RWPE1 (cell line): Measurements from ENCODE around the gene CCDC43.
"Not testable (repeated sequence)": the region's sequence is repeated elsewhere in the genome, so short reads cannot be mapped to it uniquely, and the experiment has no call there.

ENCODE experiments used
- CTCF ChIA-PET: fragments of 350-600 bp; sonication (Branson Sonifier 250); formaldehyde crosslinking; extraction: SDS; loops from one replicate; lab custom pipeline; 2021; lab: Yijun Ruan, JAX
- POLR2A ChIA-PET: fragments of 400-600 bp; formaldehyde crosslinking; extraction: SDS; loops from one replicate; lab custom pipeline; 2020; ENCODE audit warnings: antibody characterized with exemption; ENCODE audit not compliant: low non-redundant PET; lab: Yijun Ruan, JAX
- DNase-seq: peaks from one replicate; pipeline ENCODE4 v3.0.0; 2012; ENCODE audit warnings: low spot score
- H3K27ac ChIP-seq: fragments of 450-650 bp; 2 replicates; pipeline ENCODE4 v1.5.1; 2017
- CTCF ChIP-seq: fragments of 450-650 bp; conservative IDR thresholded peaks from 2 replicates; pipeline ENCODE4 v1.5.1; 2017; ENCODE audit warnings: low read depth, mild to moderate bottlenecking

CCDC43 gene

GRCh38 chr17:44690746-44691306 is 1.2 kb upstream of the CCDC43 start:
- CTCF ChIA-PET = interaction anchor here (0.6 to 1.2 kb wide), 4 partner anchors 14 to 1716 kb away, joined by 3 to 4 read pairs (median 4); no protein-coding TSS in a partner anchor
- peak; percentile 45 for DNase-seq
- TF ChIP-seq CTCF = peak; percentile 44
- H3K27ac ChIP-seq = peak overlapping the region; percentile 93
- POLR2A ChIA-PET = not testable (repeated sequence)

- CTCF ChIA-PET = interaction anchor here (0.6 kb wide), 1 partner anchor 153 kb away, joined by 4 read pairs; no protein-coding TSS in a partner anchor
- no peak for TF ChIP-seq CTCF
- H3K27ac ChIP-seq = peak overlapping the region; percentile 93
- POLR2A ChIA-PET = interaction anchor here (0.6 kb wide), 1 partner anchor 59 kb away, joined by 3 read pairs; no protein-coding TSS in a partner anchor
- DNase-seq = peak; percentile 44
These were observed 700 bp downstream of the CCDC43 start for GRCh38 chr17:44688675-44689476.

DNA sequence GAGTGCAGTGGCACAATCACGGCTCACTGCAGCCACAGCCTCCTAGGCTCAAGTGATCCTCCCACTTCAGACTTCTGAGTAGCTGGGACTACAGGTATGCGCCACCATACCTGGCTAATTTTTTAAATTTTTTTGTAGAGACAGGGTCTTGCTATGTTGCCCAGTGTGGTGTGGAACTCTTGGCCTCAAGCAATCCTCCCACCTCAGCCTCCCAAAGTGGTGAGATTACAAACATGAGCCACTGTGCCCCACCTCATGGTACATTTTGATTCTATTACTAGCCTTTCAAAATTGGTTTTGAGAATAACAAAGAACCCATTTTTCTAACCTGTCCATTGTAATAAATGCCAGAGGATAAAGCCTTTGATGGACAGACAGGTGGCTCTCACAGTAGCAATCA is 1.4 kb downstream of the CCDC43 start:
- no peak for TF ChIP-seq CTCF

GRCh38 chr17:44687756-44688155 is 1.8 kb downstream of the CCDC43 start:
- ChIA-PET CTCF (interaction anchor here (0.7 kb wide), 1 partner anchor 305 kb away, joined by 7 read pairs; no protein-coding TSS in a partner anchor), POLR2A (no interaction called here)
- H3K27ac ChIP-seq = no peak overlapping the region
- TF ChIP-seq CTCF = no peak
- DNase-seq = no peak

More for the DNA sequence above, 1.4 kb downstream of the CCDC43 start:
- no peak overlapping the region for H3K27ac ChIP-seq
- ChIA-PET CTCF (interaction anchor here (0.6 kb wide), 1 partner anchor 152 kb away, joined by 4 read pairs; no protein-coding TSS in a partner anchor), POLR2A (no interaction called here)
- DNase-seq = no peak

GRCh38 chr17:44683303-44683702 is 6.3 kb downstream of the CCDC43 start:
- DNase-seq, POLR2A ChIA-PET, H3K27ac ChIP-seq, CTCF ChIA-PET: not testable (repeated sequence)

- H3K27ac ChIP-seq = no peak overlapping the region
- TF ChIP-seq CTCF = no peak
- no peak for DNase-seq
- CTCF ChIA-PET = no interaction called here
- POLR2A ChIA-PET = no interaction called here
These were observed 12.4 kb downstream of the CCDC43 start for GRCh38 chr17:44677136-44677535.
